ENCODE data around the gene DNAH14.

DNA sequence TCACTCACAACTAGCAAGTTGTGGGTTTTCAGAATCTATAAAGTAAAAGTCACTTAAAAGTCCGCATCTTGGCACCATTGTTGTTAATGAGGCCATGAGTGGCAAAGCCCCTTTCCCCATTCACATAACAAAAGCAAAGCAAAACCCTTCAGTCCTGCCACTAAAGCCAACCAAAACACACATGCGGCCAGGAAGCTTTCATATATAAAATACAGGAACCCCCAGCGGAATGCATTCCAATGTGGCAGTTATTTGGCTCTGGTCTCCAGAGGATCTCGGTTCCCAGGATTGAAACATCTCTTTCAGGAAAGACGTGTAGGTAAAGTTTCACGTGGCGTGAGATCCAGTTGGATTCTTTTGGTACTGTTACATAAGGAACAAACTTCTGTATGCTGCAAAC lies 500.8 kb downstream of the DNAH14 start:
- TF ChIP-seq EP300 (IDR thresholded peaks at IDR 0.05) = no peak
- TF ChIP-seq, protein P1, sequence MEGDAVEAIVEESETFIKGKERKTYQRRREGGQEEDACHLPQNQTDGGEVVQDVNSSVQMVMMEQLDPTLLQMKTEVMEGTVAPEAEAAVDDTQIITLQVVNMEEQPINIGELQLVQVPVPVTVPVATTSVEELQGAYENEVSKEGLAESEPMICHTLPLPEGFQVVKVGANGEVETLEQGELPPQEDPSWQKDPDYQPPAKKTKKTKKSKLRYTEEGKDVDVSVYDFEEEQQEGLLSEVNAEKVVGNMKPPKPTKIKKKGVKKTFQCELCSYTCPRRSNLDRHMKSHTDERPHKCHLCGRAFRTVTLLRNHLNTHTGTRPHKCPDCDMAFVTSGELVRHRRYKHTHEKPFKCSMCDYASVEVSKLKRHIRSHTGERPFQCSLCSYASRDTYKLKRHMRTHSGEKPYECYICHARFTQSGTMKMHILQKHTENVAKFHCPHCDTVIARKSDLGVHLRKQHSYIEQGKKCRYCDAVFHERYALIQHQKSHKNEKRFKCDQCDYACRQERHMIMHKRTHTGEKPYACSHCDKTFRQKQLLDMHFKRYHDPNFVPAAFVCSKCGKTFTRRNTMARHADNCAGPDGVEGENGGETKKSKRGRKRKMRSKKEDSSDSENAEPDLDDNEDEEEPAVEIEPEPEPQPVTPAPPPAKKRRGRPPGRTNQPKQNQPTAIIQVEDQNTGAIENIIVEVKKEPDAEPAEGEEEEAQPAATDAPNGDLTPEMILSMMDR (IDR thresholded peaks at IDR 0.05) = no peak
- TF ChIP-seq POLR2A (IDR thresholded peaks at IDR 0.05) = no peak
